H1 (cell line): ENCODE results near the gene AGFG1. TPM values are rescaled to one million over a fixed set of nuclear protein-coding genes. Genes with fewer than 3 reads are reported as not detected.

Source experiments
- CTCF ChIA-PET: fragments of 300-600 bp; sonication (Branson Sonifier 250); formaldehyde crosslinking; loops from one replicate; lab custom pipeline; 2021; ENCODE audit not compliant: partially characterized antibody; lab: Charles Lee
- POLR2A ChIA-PET: fragments of 300-600 bp; sonication (Branson Sonifier 250); formaldehyde crosslinking; loops from one replicate; lab custom pipeline; 2021; ENCODE audit warnings: inconsistent platforms; ENCODE audit not compliant: partially characterized antibody; lab: Charles Lee
- DNase-seq, 2 experiments: peaks; one replicate each; pipeline versions ENCODE4 v3.0.0 to v3.0.0-alpha.2; 2010 to 2022; ENCODE audit warnings: low spot score in 2 of 2, low read depth in 1 of 2, mixed read lengths in 1 of 2
- FAIRE-seq: peaks from 2 replicates; lab custom pipeline; 2011; peaks lifted over from hg19 to GRCh38; lab: Jason Lieb, UNC
- H2AFZ ChIP-seq: 2 replicates; pipeline ENCODE4 v1.8.1; 2012; ENCODE audit warnings: low read length, inconsistent platforms
- H2AK5ac ChIP-seq: 2 replicates; pipeline ENCODE4 v1.6.1; 2013; ENCODE audit warnings: low read depth, low read length
- H2BK120ac ChIP-seq: replicated peaks from 2 replicates; pipeline ENCODE3; 2013; ENCODE audit warnings: low read depth, low read length, inconsistent platforms
- H2BK12ac ChIP-seq: 2 replicates; pipeline ENCODE4 v1.6.1; 2013; ENCODE audit warnings: low read depth, low read length
- H2BK15ac ChIP-seq: 2 replicates; pipeline ENCODE4 v1.6.1; 2013; ENCODE audit warnings: low read length
- H2BK20ac ChIP-seq: 2 replicates; pipeline ENCODE4 v1.6.1; 2013; ENCODE audit warnings: low read length
- H2BK5ac ChIP-seq: 2 replicates; pipeline ENCODE4 v1.6.1; 2013; ENCODE audit warnings: low read depth, low read length
- H3K14ac ChIP-seq: 2 replicates; pipeline ENCODE4 v1.6.1; 2013; ENCODE audit warnings: inconsistent platforms; ENCODE audit not compliant: insufficient read length
- H3K18ac ChIP-seq: 2 replicates; pipeline ENCODE4 v1.6.1; 2013; ENCODE audit warnings: low read length; ENCODE audit errors: extremely low read depth
- H3K23ac ChIP-seq: 2 replicates; pipeline ENCODE4 v1.6.1; 2013; ENCODE audit warnings: inconsistent platforms; ENCODE audit not compliant: insufficient read length
- H3K23me2 ChIP-seq: 2 replicates; pipeline ENCODE4 v1.6.1; 2013; ENCODE audit warnings: low read depth, low read length
- H3K27ac ChIP-seq: 2 replicates; pipeline ENCODE4 v1.6.1; 2011; ENCODE audit warnings: low read depth, low read length, inconsistent platforms
- H3K27me3 ChIP-seq, 4 experiments: replicated peaks in 1 of 4; 1 replicate in 1 of 4; 2 replicates in 3 of 4; pipeline versions ENCODE4 v1.6.1 to v1.8.1; 2011 to 2013; ENCODE audit warnings: low read length in 3 of 4, mild to moderate bottlenecking in 3 of 4, inconsistent platforms in 2 of 4, mixed read lengths in 2 of 4, moderate library complexity in 1 of 4; ENCODE audit not compliant: control insufficient read depth in 3 of 4, insufficient read depth in 3 of 4; ENCODE audit errors: extremely low read depth in 1 of 4
- H3K36me3 ChIP-seq, 4 experiments: 2 replicates each; pipeline versions ENCODE4 v1.6.1 to v1.8.1; 2011 to 2013; ENCODE audit warnings: mild to moderate bottlenecking in 4 of 4, low read length in 3 of 4, moderate library complexity in 2 of 4, control low read depth in 1 of 4, inconsistent platforms in 1 of 4; ENCODE audit not compliant: insufficient read depth in 4 of 4, control insufficient read depth in 2 of 4
- H3K4ac ChIP-seq: replicated peaks from 2 replicates; pipeline ENCODE3; 2013; ENCODE audit warnings: low read length, low read depth, mixed read lengths, inconsistent platforms; ENCODE audit not compliant: insufficient read length
- H3K4me1 ChIP-seq, 4 experiments: replicated peaks in 1 of 4; 1 replicate in 1 of 4; 2 replicates in 3 of 4; pipeline versions ENCODE4 v1.6.1 to v1.8.1; 2011 to 2013; ENCODE audit warnings: low read length in 3 of 4, inconsistent platforms in 2 of 4, mixed read lengths in 1 of 4; ENCODE audit not compliant: insufficient read depth in 4 of 4, control insufficient read depth in 3 of 4
- H3K4me2 ChIP-seq, 2 experiments: 2 replicates each; pipeline versions ENCODE4 v1.6.1 to v1.8.1; 2011 to 2013; ENCODE audit warnings: low read depth in 2 of 2, low read length in 2 of 2, control low read depth in 1 of 2, inconsistent platforms in 1 of 2, mild to moderate bottlenecking in 1 of 2; ENCODE audit not compliant: insufficient read depth in 1 of 2
- H3K4me3 ChIP-seq, 4 experiments: fragments of 200-600, 300-600 bp in 1 of 4; sonication (generic), shearing (Covaris generic), sonication (Bioruptor Twin) in 1 of 4; 2 replicates each; pipeline versions ENCODE4 v1.5.1 to v1.8.1; 2011 to 2016; ENCODE audit warnings: low read length in 4 of 4, low read depth in 3 of 4, control low read depth in 2 of 4, inconsistent platforms in 2 of 4, mild to moderate bottlenecking in 2 of 4, mixed read lengths in 1 of 4, moderate library complexity in 1 of 4; ENCODE audit not compliant: insufficient read depth in 2 of 4; ENCODE audit errors: extremely low read depth in 1 of 4
- H3K56ac ChIP-seq: replicated peaks from 2 replicates; pipeline ENCODE3; 2013; ENCODE audit warnings: low read depth, mild to moderate bottlenecking, mixed read lengths, low read length, inconsistent platforms; ENCODE audit not compliant: insufficient read length
- H3K79me1 ChIP-seq: 2 replicates; pipeline ENCODE4 v1.6.1; 2013; ENCODE audit warnings: low read depth, low read length, control low read depth
- H3K79me2 ChIP-seq, 2 experiments: 2 replicates each; pipeline versions ENCODE4 v1.6.1 to v1.8.1; 2012 to 2013; ENCODE audit warnings: low read length in 2 of 2, mild to moderate bottlenecking in 2 of 2, inconsistent platforms in 1 of 2; ENCODE audit not compliant: insufficient read depth in 2 of 2, control insufficient read depth in 1 of 2
- H3K9ac ChIP-seq, 4 experiments: replicated peaks in 1 of 4; 1 replicate in 1 of 4; 2 replicates in 3 of 4; pipeline versions ENCODE4 v1.6.1 to v1.8.1; 2011 to 2013; ENCODE audit warnings: low read depth in 3 of 4, low read length in 3 of 4, control low read depth in 2 of 4, mild to moderate bottlenecking in 2 of 4, moderate library complexity in 2 of 4, inconsistent platforms in 1 of 4; ENCODE audit errors: extremely low read depth in 1 of 4
- H3K9me3 ChIP-seq, 2 experiments: 2 replicates each; pipeline versions ENCODE4 v1.6.1 to v1.8.1; 2012 to 2013; ENCODE audit warnings: mild to moderate bottlenecking in 2 of 2, moderate library complexity in 2 of 2, control low read depth in 1 of 2, inconsistent platforms in 1 of 2, low read depth in 1 of 2, low read length in 1 of 2, mixed read lengths in 1 of 2; ENCODE audit not compliant: insufficient read depth in 2 of 2
- H4K20me1 ChIP-seq, 2 experiments: replicated peaks in 1 of 2; 2 replicates each; pipeline versions ENCODE3 to v1.8.1; 2011 to 2013; ENCODE audit warnings: inconsistent platforms in 2 of 2, low read length in 2 of 2, mild to moderate bottlenecking in 1 of 2; ENCODE audit not compliant: insufficient read depth in 2 of 2, control insufficient read depth in 1 of 2
- H4K5ac ChIP-seq: 2 replicates; pipeline ENCODE4 v1.6.1; 2013; ENCODE audit warnings: low read length, low read depth, mixed read lengths, inconsistent platforms; ENCODE audit not compliant: insufficient read length
- H4K8ac ChIP-seq: 2 replicates; pipeline ENCODE4 v1.8.0; 2013; ENCODE audit warnings: mild to moderate bottlenecking, moderate library complexity, low read length, inconsistent platforms; ENCODE audit not compliant: insufficient read depth; ENCODE audit errors: extremely low read depth
- H4K91ac ChIP-seq: replicated peaks from 2 replicates; pipeline ENCODE3; 2013; ENCODE audit warnings: low read length, mixed read lengths, inconsistent platforms; ENCODE audit not compliant: insufficient read length
- SIN3A ChIP-seq, 2 experiments: IDR thresholded peaks in 1 of 2; conservative IDR thresholded peaks in 1 of 2; 2 replicates each; pipeline ENCODE4 v1.6.1; 2011 to 2012; ENCODE audit warnings: low read length in 2 of 2, improper control_type of control experiment in 1 of 2, low read depth in 1 of 2, mild to moderate bottlenecking in 1 of 2
- TBP ChIP-seq: IDR thresholded peaks from 2 replicates; pipeline ENCODE4 v1.6.1; 2011; ENCODE audit warnings: low read depth, low read length, improper control_type of control experiment
- ZNF274 ChIP-seq: IDR thresholded peaks from 2 replicates; pipeline ENCODE4 v1.7.0; 2012; ENCODE audit warnings: low read length, borderline replicate concordance; ENCODE audit errors: extremely low read depth
- WGBS, 2 experiments: shearing (Covaris generic) in 1 of 2; methylation state at CpG; one replicate each; pipeline versions ENCODE4 v1.1.6 to v1.1.7; 2013 to 2015; ENCODE audit warnings: low lambda C conversion rate in 2 of 2, mixed read lengths in 2 of 2, inconsistent platforms in 1 of 2, low coverage in 1 of 2, missing lambda C conversion rate in 1 of 2; ENCODE audit not compliant: insufficient replicate concordance in 2 of 2, insufficient coverage in 1 of 2, insufficient read length in 1 of 2; ENCODE audit errors: extremely low coverage in 1 of 2, missing lambda C conversion rate in 1 of 2; 5-methylcytosine and 5-hydroxymethylcytosine counted together
- polyA plus RNA-seq, 7 experiments: library from polyadenylated mRNA; depleted of rRNA in 3 of 7; stranded (reverse) in 5 of 7; unstranded in 2 of 7; fragments of >200 nt in 5 of 7; fragments of 200-250 nt in 2 of 7; gene quantifications; 1 replicate in 5 of 7; 2 replicates in 1 of 7; 4 replicates in 1 of 7; pipeline versions ENCODE4 v1.2.1 to v1.2.3, GENCODE V29; 2011 to 2013; ENCODE audit warnings: missing spikeins in 2 of 7, mixed read lengths in 2 of 7
- total RNA-seq: library from RNA; stranded (reverse); fragmentation: NEBNext Ultra II Directional; extraction: Animal tissue kit (Norgen Biotek cat#: 25700); gene quantifications from 2 replicates; pipeline ENCODE4 v1.2.1, GENCODE V29; 2021

The AGFG1 gene
- total and polyA plus RNA-seq, 2 of the 8 experiments (the other 6 are each of a cell fraction or from before 2014, with no cell fraction given), result 102 to 147 TPM

DNA sequence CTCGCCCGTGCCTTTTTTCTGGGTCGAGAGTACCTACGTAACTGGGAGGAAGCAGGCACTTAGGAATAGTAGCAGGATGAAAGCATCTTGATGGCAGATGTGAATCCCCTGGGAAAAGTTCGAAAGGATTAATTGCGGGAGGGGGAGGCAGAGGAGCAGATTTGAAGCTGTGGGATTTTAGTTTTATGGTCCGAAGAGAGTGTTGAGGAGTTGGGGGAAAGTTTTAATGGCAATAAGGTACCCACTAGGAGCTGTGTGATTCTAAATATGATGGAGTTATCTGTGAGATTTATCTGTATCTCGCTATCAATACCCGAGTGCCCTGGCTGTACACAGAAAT lies 1.1 kb downstream of the AGFG1 start:
- POLR2A ChIA-PET, result interaction anchor here (0.8 kb wide), 1 partner anchor 93 kb away, joined by 3 read pairs; no protein-coding TSS in a partner anchor
- H2BK20ac ChIP-seq, result no peak overlapping the region
- no peak overlapping the region for H4K8ac ChIP-seq
- no peak overlapping the region for H2AFZ ChIP-seq
- no peak overlapping the region for H3K23ac ChIP-seq
- no peak overlapping the region for H2AK5ac ChIP-seq
- WGBS, 2 experiments, result 14% methylated on average over 5 of the region's 9 CpGs; no CpG with 5 or more reads in 1 of the 2 experiments
- no peak overlapping the region for H2BK12ac ChIP-seq
- no peak overlapping the region for H4K5ac ChIP-seq
- H2BK120ac ChIP-seq, result no peak overlapping the region
- peak overlapping the region; percentile 82 to 90 for H3K4me2 ChIP-seq
- H3K18ac ChIP-seq, result no peak overlapping the region
- H3K23me2 ChIP-seq, result peaks cover 4% of the 10 kb centered on the region; the same call in 1 of the 2 replicates
- no peak overlapping the region for H3K27ac ChIP-seq
- H3K79me2 ChIP-seq, result peaks cover 38 to 52% of the 10 kb centered on the region in 2 experiments
- H4K20me1 ChIP-seq, result peaks cover 19 to 23% of the 10 kb centered on the region in 2 experiments
- H3K4me3 ChIP-seq, result peak overlapping the region; percentile 63 to 99 (median 78)
- DNase-seq (no peak), FAIRE-seq (no peak)
- H3K9me3 ChIP-seq, result no peaks in the 10 kb centered on the region
- H2BK5ac ChIP-seq, result no peak overlapping the region
- H3K4ac ChIP-seq, result no peak overlapping the region
- H3K56ac ChIP-seq, result no peak overlapping the region
- peaks cover 0 to 4% (median 0%) of the 10 kb centered on the region in 4 experiments; a peak in 3 of 7 replicates for H3K4me1 ChIP-seq
- H4K91ac ChIP-seq, result no peak overlapping the region
- H3K79me1 ChIP-seq, result no peaks in the 10 kb centered on the region
- H3K36me3 ChIP-seq, result no peaks in the 10 kb centered on the region
- H3K9ac ChIP-seq, result peak overlapping the region in 3 of 4 experiments; percentile 37 to 81 (median 53); a peak in 4 of 7 replicates
- H3K14ac ChIP-seq, result no peak overlapping the region
- CTCF ChIA-PET, result interaction anchor here (0.6 to 1.2 kb wide), 7 partner anchors 9 to 424 kb away, joined by 3 to 5 read pairs (median 3); no protein-coding TSS in a partner anchor
- no peaks in the 10 kb centered on the region for H3K27me3 ChIP-seq
- no peak overlapping the region for H2BK15ac ChIP-seq
- no peak for TF ChIP-seq TBP
- no peak for TF ChIP-seq SIN3A (conservative IDR thresholded peaks at IDR 0.05 in 1 of 2, IDR thresholded peaks at IDR 0.05 in 1 of 2; ENCODE audit: low read depth in 1 of 2, low read length in 2 of 2)
- no peak for TF ChIP-seq ZNF274
